Measurements from ENCODE around the gene SPATS2. TPM values are rescaled to one million over a fixed set of nuclear protein-coding genes. Genes with fewer than 3 reads are reported as not detected.

SPATS2 gene
- total and polyA plus RNA-seq, 7 donors: 6.9 to 32.1 (median 11.7) TPM

GRCh38 chr12:49556391-49557186 lies 189.3 kb downstream of the SPATS2 start:
- 72 to 76% methylated on average over 12 of the region's 12 CpGs for whole genome bisulfite sequencing, 2 donors
- intact Hi-C loops (cut with DNase I): no loop called here
- TF ChIP-seq POLR2AphosphoS5 (IDR thresholded peaks at IDR 0.05) (no peak), CTCF (IDR thresholded peaks at IDR 0.05) (no peak), EP300 (IDR thresholded peaks at IDR 0.05) (no peak), POLR2A (IDR thresholded peaks at IDR 0.05) (no peak)
- Histone ChIP-seq H3K27me3 (no peaks in the 10 kb centered on the region), H3K36me3 (peaks cover 15 to 56% (median 33%) of the 10 kb centered on the region in 4 donors), H3K9me3 (no peaks in the 10 kb centered on the region), H3K27ac (no peak overlapping the region), H3K4me1 (no peaks in the 10 kb centered on the region), H3K4me3 (no peak overlapping the region)
- DNase-seq: no peak

GRCh38 chr12:49557187-49557916 lies 190.1 kb downstream of the SPATS2 start:
- no peak for DNase-seq
- Histone ChIP-seq H3K9me3 (no peaks in the 10 kb centered on the region), H3K27ac (no peak overlapping the region), H3K27me3 (no peaks in the 10 kb centered on the region), H3K4me1 (no peaks in the 10 kb centered on the region), H3K36me3 (peaks cover 23 to 63% (median 41%) of the 10 kb centered on the region in 4 donors), H3K4me3 (no peak overlapping the region)
- intact Hi-C loops (cut with DNase I): no loop called here
- no peak for TF ChIP-seq CTCF (IDR thresholded peaks at IDR 0.05)
- no peak for TF ChIP-seq POLR2A (IDR thresholded peaks at IDR 0.05)
- TF ChIP-seq EP300 (IDR thresholded peaks at IDR 0.05): no peak
- TF ChIP-seq POLR2AphosphoS5 (IDR thresholded peaks at IDR 0.05): no peak
- 88 to 89% methylated on average over 18 of the region's 18 CpGs for WGBS, 2 donors

- no peak for TF ChIP-seq POLR2A (IDR thresholded peaks at IDR 0.05)
- no peak for TF ChIP-seq EP300 (IDR thresholded peaks at IDR 0.05)
- no peak for TF ChIP-seq CTCF (IDR thresholded peaks at IDR 0.05)
- no peak for TF ChIP-seq POLR2AphosphoS5 (IDR thresholded peaks at IDR 0.05)
- Histone ChIP-seq H3K4me3 (no peak overlapping the region), H3K27ac (no peak overlapping the region), H3K36me3 (peaks cover 26 to 68% (median 45%) of the 10 kb centered on the region in 4 donors), H3K9me3 (no peaks in the 10 kb centered on the region), H3K27me3 (no peaks in the 10 kb centered on the region), H3K4me1 (no peaks in the 10 kb centered on the region)
- 71 to 86% methylated on average over 7 of the region's 7 CpGs for WGBS, 2 donors
- intact Hi-C loops (cut with DNase I): no loop called here
- DNase-seq: no peak
Measured at GRCh38 chr12:49557917-49558215, 190.6 kb downstream of the SPATS2 start.

GRCh38 chr12:49558526-49558925 lies 191.3 kb downstream of the SPATS2 start:
- no peak for DNase-seq
- peaks cover 32 to 75% (median 51%) of the 10 kb centered on the region in 4 donors for H3K36me3 ChIP-seq
- intact Hi-C loops (cut with DNase I): no loop called here

More at GRCh38 chr12:49558526-49558925, 191.3 kb downstream of the SPATS2 start:
- H3K27me3 ChIP-seq: no peaks in the 10 kb centered on the region
- TF ChIP-seq CTCF (IDR thresholded peaks at IDR 0.05): no peak
- no peak for TF ChIP-seq POLR2A (IDR thresholded peaks at IDR 0.05)
- no peak for TF ChIP-seq EP300 (IDR thresholded peaks at IDR 0.05)
- TF ChIP-seq POLR2AphosphoS5 (IDR thresholded peaks at IDR 0.05): no peak
- no peak overlapping the region for H3K4me3 ChIP-seq
- H3K4me1 ChIP-seq: no peaks in the 10 kb centered on the region
- H3K9me3 ChIP-seq: no peaks in the 10 kb centered on the region
- H3K27ac ChIP-seq: no peak overlapping the region
- 88 to 93% methylated on average over 13 of the region's 13 CpGs for WGBS, 2 donors

All from sigmoid colon (tissue), 7 donors.